Stimulated activated CD8-positive, alpha-beta memory T cell treated with anti-CD3 and anti-CD28 coated beads, Interleukin-7, amount 100 ng/mL, for 4 hours (primary cell): ENCODE results near the gene EIF6.
"Not testable (repeated sequence)": the region's sequence is repeated elsewhere in the genome, so short reads cannot be mapped to it uniquely, and the experiment has no call there.

ENCODE experiments used
- DNase-seq, 2 donors: peaks; one replicate each; pipeline ENCODE4 v3.0.0-alpha.2; 2020; ENCODE audit warnings: low read depth in 2 of 2

Gene EIF6

DNA sequence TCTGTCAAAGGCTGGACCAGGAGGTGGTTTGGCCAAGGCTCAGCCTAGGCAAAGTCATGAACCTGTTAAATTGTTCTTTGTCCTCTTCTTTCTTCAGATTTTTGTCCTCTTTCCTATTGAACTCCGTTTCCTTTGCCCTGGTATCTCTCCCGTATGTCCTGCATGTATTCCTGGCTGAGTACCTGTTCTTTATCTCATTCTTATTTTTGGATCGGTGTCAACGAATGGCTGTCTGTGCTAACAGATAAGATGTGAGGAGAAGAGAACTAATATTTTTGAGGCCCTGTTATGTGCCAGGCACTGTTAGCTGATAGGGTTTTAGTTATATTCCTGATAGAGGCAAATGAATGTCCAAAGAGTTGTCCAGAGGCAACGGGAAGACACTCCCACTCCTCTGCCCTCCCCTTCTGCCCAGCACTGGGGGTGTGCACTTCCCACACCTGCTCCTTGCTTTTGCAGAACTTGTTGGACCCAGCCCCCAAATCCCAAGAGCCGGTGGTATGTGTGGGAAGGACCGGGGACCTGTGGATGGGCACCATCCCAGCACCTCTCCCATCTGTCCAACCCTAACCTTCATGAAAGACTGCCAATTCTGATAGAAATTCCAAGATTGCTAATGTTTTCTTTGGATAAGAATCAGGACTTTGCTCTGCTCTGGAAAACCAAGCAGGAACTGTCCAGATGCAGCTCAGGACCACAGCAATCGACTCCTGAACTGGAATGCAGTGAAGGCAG, 27.2 kb downstream of the EIF6 start:
- DNase-seq = no peak

DNA sequence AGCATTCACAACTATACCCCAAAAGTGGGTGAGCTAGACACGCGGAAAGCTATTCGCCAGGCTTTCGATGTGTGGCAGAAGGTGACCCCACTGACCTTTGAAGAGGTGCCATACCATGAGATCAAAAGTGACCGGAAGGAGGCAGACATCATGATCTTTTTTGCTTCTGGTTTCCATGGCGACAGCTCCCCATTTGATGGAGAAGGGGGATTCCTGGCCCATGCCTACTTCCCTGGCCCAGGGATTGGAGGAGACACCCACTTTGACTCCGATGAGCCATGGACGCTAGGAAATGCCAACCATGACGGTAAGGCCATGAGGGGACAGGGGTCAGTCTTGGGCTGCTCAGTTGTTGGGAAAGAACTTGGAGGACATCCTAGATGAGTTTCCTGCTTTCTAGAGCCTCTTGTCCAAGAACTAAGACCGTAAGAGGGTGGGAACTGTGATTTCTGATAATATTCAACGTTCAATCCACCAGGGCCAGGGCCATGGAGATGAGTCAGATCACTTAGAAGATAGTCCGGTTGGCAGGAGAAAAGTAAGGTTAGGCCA, 30.0 kb downstream of the EIF6 start:
- DNase-seq = no peak

DNA sequence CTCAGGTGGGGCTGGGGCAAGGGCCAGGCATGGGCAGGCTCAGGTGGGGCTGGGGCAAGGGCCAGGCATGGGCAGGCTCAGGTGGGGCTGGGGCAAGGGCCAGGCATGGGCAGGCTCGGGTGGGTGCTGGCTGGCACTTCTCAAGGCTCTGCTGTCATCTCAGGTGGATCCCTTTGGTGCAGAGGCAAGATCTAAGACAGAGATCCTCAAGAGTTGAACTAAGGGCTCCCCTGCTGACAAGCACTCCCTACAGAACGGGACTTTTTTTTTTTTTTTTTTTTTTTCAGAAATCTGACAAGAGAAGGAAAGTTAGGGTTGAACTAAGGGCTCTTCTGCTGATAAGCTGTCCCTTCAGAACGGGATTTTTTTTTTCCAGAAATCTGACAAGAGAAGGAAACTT, 31.6 kb downstream of the EIF6 start:
- no peak for DNase-seq

DNA sequence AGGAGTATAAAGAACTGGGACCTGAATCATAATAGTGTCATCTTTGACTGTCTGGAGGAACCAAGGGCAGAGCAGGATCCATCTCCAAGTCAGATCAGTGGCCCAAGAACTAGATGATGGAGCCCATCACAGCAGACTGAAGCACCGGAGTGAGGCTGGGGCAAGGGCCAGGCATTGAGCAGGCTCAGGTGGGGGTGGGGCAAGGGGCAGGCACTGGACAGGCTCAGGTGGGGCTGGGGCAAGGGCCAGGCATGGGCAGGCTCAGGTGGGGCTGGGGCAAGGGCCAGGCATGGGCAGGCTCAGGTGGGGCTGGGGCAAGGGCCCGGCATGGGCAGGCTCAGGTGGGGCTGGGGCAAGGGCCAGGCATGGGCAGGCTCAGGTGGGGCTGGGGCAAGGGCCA, 32.0 kb downstream of the EIF6 start:
- not testable (repeated sequence) for DNase-seq

DNA sequence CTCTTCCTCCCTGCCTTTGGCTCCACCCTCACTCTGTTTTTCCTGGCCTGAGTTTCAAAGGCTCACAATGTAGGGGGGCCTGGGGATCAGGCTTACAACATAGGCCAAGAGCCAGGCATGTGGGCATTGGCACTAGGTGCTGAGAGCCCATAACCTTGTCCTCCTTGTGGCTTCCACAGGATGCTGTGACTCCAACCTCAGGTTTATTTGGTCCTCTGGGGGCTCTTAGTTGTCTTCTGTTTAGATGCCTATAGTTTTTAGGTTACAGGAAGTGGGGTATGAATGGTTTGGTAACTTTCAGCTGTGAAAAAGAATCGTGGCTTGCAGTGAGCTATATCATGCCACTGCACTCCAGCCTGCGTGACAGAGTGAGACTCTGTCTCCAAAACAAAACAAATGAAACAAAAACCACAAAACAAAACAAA, 32.5 kb downstream of the EIF6 start:
- peak; percentile 2 to 11 for DNase-seq

DNA sequence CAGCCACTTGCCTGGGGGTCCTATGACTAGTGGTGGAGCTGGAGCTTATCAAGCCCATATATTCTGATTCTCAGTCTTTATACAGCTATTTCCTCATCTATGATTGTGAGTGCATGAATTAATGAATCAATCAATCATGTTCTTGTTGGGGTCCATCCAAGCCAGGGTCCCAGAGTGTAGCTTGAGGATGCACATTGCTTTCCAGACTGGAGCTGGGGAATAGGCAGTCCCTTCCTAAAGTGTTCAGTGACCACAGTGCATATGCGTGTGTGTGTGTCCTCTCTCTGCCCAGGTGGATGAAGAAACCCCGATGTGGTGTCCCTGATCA, 33.0 kb downstream of the EIF6 start:
- no peak for DNase-seq

- DNase-seq = no peak
These were observed 35.7 kb downstream of the EIF6 start for GRCh38 chr20:35248641-35249475.

DNA sequence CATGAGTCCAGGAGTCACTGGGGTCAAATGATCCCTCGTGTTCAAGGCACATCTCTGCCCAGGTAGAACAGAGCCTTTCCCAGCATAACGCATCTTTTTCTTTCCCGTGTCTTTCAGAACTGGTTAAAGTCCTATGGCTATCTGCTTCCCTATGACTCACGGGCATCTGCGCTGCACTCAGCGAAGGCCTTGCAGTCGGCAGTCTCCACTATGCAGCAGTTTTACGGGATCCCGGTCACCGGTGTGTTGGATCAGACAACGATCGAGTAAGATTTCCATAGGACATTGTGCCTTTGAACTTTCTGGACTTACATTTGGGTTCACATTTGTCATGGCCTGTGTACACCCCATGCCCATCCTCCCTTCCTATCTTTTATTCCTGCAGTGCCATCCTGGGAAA, 37.8 kb downstream of the EIF6 start:
- no peak for DNase-seq

- DNase-seq = no peak
These were observed 40.6 kb downstream of the EIF6 start for GRCh38 chr20:35243986-35244385.

- DNase-seq = no peak
These were observed 41.3 kb downstream of the EIF6 start for GRCh38 chr20:35243317-35243716.

DNA sequence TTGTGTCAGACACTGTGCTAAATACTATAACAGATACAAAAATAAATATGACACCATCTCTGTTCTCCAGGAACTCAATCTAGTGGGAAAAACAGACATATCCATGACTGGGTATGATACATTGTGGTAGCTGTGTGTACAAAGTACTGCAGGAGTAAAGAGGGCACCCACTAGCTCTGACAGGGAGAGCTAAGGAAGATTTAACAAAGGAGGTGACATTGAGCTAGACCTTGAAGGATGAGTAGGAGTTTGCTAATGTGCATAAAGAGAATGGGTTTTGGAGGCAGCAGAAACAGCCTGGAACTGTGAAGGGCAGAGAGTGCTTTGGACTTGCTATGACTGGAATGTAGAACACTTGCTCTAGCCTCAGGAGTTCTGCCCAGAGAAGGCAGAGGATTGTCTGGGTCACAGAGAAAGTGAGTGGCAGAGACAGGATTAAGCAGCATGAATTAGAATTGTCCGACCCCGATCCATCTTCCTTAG, 43.7 kb downstream of the EIF6 start:
- no peak for DNase-seq

GRCh38 chr20:35240083-35240810, 44.3 kb downstream of the EIF6 start:
- no peak for DNase-seq

DNA sequence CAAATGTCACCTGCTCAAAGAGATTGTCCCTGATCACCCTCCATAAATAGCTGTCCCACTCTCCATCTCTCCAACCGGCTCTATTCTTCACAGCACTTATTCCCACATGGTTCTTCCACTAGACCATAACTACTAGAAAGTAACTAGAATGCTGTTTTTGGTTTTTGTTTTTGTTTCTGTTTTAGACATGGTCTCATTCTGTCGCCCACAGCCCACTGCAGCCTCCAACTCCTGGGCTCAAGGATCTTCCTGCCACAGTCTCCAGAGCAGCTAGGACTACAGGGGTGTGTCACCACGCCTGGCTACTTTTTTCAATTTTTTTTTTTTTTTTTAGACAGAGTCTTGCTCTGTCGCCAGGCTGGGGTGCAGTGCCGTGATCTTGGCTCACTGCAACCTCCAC, 45.8 kb downstream of the EIF6 start:
- no peak for DNase-seq

- no peak for DNase-seq
These were observed 46.4 kb downstream of the EIF6 start for GRCh38 chr20:35238170-35238569.

GRCh38 chr20:35237486-35237885, 47.1 kb downstream of the EIF6 start:
- no peak for DNase-seq

DNA sequence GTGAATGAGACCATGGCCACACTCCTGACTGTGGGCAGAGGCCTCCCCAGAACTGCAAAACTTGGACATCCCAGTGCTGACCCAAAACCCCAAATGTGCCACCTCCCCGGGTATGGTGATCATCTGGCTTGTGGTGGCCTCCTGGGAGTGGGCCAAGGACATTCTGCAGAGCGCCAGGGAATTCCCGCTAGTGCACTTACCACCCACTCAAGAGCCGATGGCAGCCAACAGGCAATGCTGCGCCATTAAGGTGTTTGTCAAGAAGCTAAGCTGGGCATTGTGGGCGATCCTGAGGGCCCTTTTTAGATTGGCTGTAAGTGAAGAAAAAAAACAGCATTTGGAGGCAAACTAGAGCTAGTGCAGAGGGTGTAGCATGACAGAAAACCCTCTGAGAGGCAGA, 48.7 kb downstream of the EIF6 start:
- no peak for DNase-seq

DNA sequence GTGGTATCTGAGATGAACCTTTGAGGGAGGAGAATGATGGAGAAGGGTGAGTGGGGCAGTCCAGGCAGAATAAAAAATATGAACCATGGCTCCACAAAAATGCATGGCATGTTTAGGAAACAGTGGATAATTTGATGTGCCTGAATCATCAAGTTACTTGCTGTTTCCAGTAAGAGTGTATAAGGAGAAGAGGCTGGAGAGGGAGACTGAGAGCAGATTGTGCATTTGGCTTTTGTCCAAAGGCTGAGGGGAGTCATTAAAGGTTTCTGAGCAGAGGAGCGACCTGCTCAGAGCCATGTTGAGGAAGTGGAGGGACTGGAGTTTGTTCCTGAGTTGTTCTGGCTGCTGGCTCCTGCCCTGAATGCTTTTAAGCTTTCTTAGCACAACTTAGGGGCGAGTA, 52.0 kb downstream of the EIF6 start:
- DNase-seq = no peak
